ENCODE data around the gene GNA14. TPM values are rescaled to one million over a fixed set of nuclear protein-coding genes. Genes with fewer than 3 reads are reported as not detected.

GNA14 gene
- total RNA-seq, 1 experiment from 2014 or later = 0.25 TPM

GRCh38 chr9:77598524-77598923, 49.6 kb downstream of the GNA14 start:
- ChIA-PET POLR2A (no interaction called here), RAD21 (ENCODE audit: low non-redundant PET in 1 of 2, low total read pairs in 2 of 2, uncharacterized antibody in 2 of 2, unreplicated experiment in 2 of 2) (no interaction called here), CTCF (no interaction called here)
- H3K9ac ChIP-seq (ENCODE audit: low read length) = no peak overlapping the region
- H3K4me1 ChIP-seq (ENCODE audit: control insufficient read depth in 1 of 2, insufficient read depth in 2 of 2, low read length in 2 of 2) = no peaks in the 10 kb centered on the region
- 0 out of 2 replicates have a peak, but pooled peaks cover 4% of the 10 kb centered on the region for H3K27me3 ChIP-seq (ENCODE audit: insufficient read depth, low read length)
- no peak overlapping the region for H2AFZ ChIP-seq (ENCODE audit: low read depth, low read length, poor library complexity, severe bottlenecking)
- BruUV-seq (replicated peaks) = no TSS peak
- TF ChIP-seq EGR1 (IDR thresholded peaks at IDR 0.05; ENCODE audit: low read depth) (no peak), ATF3 (IDR thresholded peaks at IDR 0.05) (no peak)
- H3K9me3 ChIP-seq (ENCODE audit: control insufficient read depth in 1 of 2, insufficient read depth in 1 of 2, low read depth in 1 of 2, low read length in 2 of 2) = no peaks in the 10 kb centered on the region
- H3K27ac ChIP-seq (ENCODE audit: low read depth, low read length) = no peak overlapping the region
- DNase-seq (ENCODE audit: low read depth, low spot score) (no peak), ATAC-seq (no peak)
- H3K4me2 ChIP-seq (ENCODE audit: low read length) = no peak overlapping the region
- intact Hi-C loops (cut with micrococcal nuclease) = no loop called here
- H3K4me3 ChIP-seq (replicated peaks in 1 of 2; ENCODE audit: low read depth in 1 of 2, low read length in 2 of 2) = no peak overlapping the region
- H3K79me2 ChIP-seq (ENCODE audit: insufficient read depth, low read length) = no peaks in the 10 kb centered on the region
- H4K20me1 ChIP-seq (ENCODE audit: insufficient read depth) = no peaks in the 10 kb centered on the region
- H3K9me2 ChIP-seq (ENCODE audit: insufficient read depth) = no peaks in the 10 kb centered on the region
- H3K36me3 ChIP-seq (ENCODE audit: control insufficient read depth in 1 of 2, insufficient read depth in 2 of 2, low read length in 2 of 2) = no peaks in the 10 kb centered on the region

GRCh38 chr9:77597057-77597456, 51.1 kb downstream of the GNA14 start:
- intact Hi-C loops (cut with micrococcal nuclease) = no loop called here
- RAD21 ChIA-PET (ENCODE audit: low non-redundant PET in 1 of 2, low total read pairs in 2 of 2, uncharacterized antibody in 2 of 2, unreplicated experiment in 2 of 2) = no interaction called here
- CTCF ChIA-PET = no interaction called here
- H3K9me2 ChIP-seq (ENCODE audit: insufficient read depth) = no peaks in the 10 kb centered on the region
- no peaks in the 10 kb centered on the region for H3K79me2 ChIP-seq (ENCODE audit: insufficient read depth, low read length)
- DNase-seq (ENCODE audit: low read depth, low spot score) = no peak
- TF ChIP-seq TCF7L2 (IDR thresholded peaks at IDR 0.05; ENCODE audit: borderline replicate concordance, extremely low read depth, insufficient read depth, insufficient read length) (no peak), JUND (IDR thresholded peaks at IDR 0.05) (no peak), SRF (IDR thresholded peaks at IDR 0.05; ENCODE audit: low read depth) (no peak), FOSL1 (IDR thresholded peaks at IDR 0.05; ENCODE audit: low read depth) (no peak), RAD21 (IDR thresholded peaks at IDR 0.05; ENCODE audit: low read depth) (no peak), POLR2A (IDR thresholded peaks at IDR 0.05; ENCODE audit: borderline replicate concordance, extremely low read depth, insufficient read depth, insufficient read length) (no peak), YY1 (IDR thresholded peaks at IDR 0.05; ENCODE audit: extremely low read depth, insufficient replicate concordance, low read depth, low read length) (no peak), SIN3A (IDR thresholded peaks at IDR 0.05; ENCODE audit: low read depth) (no peak), REST (IDR thresholded peaks at IDR 0.05; ENCODE audit: low read depth) (no peak), CBX3 (IDR thresholded peaks at IDR 0.05; ENCODE audit: low read depth) (no peak), CTCF (IDR thresholded peaks at IDR 0.05 in 2 of 3, conservative IDR thresholded peaks at IDR 0.05 in 1 of 3; ENCODE audit: borderline replicate concordance in 1 of 3, insufficient read depth in 1 of 3, low read depth in 2 of 3, low read length in 2 of 3) (no peak), ATF3 (IDR thresholded peaks at IDR 0.05) (no peak), POLR2AphosphoS5 (IDR thresholded peaks at IDR 0.05; ENCODE audit: low read depth, low read length) (no peak)
- H3K4me2 ChIP-seq (ENCODE audit: low read length) = no peak overlapping the region
- no peak overlapping the region for H3K27ac ChIP-seq (ENCODE audit: low read depth, low read length)
- BruUV-seq (replicated peaks) = no TSS peak
- H3K9me3 ChIP-seq (ENCODE audit: control insufficient read depth in 1 of 2, insufficient read depth in 1 of 2, low read depth in 1 of 2, low read length in 2 of 2) = no peaks in the 10 kb centered on the region
- no peaks in the 10 kb centered on the region for H3K4me1 ChIP-seq (ENCODE audit: control insufficient read depth in 1 of 2, insufficient read depth in 2 of 2, low read length in 2 of 2)
- H3K27me3 ChIP-seq (ENCODE audit: insufficient read depth, low read length) = 0 out of 2 replicates have a peak, but pooled peaks cover 4% of the 10 kb centered on the region
- no peak overlapping the region for H3K4me3 ChIP-seq (replicated peaks in 1 of 2; ENCODE audit: low read depth in 1 of 2, low read length in 2 of 2)
- H3K9ac ChIP-seq (ENCODE audit: low read length) = no peak overlapping the region
- POLR2A ChIA-PET = no interaction called here
- H2AFZ ChIP-seq (ENCODE audit: low read depth, low read length, poor library complexity, severe bottlenecking) = no peak overlapping the region
- H4K20me1 ChIP-seq (ENCODE audit: insufficient read depth) = no peaks in the 10 kb centered on the region
- ATAC-seq = no peak
- H3K36me3 ChIP-seq (ENCODE audit: control insufficient read depth in 1 of 2, insufficient read depth in 2 of 2, low read length in 2 of 2) = no peaks in the 10 kb centered on the region
